Neural crest cell (in vitro differentiated cells): ENCODE results near the gene WDFY4. TPM values are rescaled to one million over a fixed set of nuclear protein-coding genes. Genes with fewer than 3 reads are reported as not detected.
"Not testable (repeated sequence)": the region's sequence is repeated elsewhere in the genome, so short reads cannot be mapped to it uniquely, and the experiment has no call there.

Experiments used
- DNase-seq: peaks from one replicate; pipeline ENCODE4 v3.0.0; 2021; ENCODE audit warnings: low read depth, mixed read lengths, low spot score
- H3K27ac Mint-ChIP-seq: one replicate; pipeline ENCODE4 v1.8.0; 2021; ENCODE audit warnings: mild to moderate bottlenecking, mixed read lengths; ENCODE audit not compliant: unreplicated experiment
- H3K27me3 Mint-ChIP-seq: 2 replicates; pipeline ENCODE4 v1.8.0; 2021; ENCODE audit warnings: low read depth, mild to moderate bottlenecking, mixed read lengths
- H3K36me3 Mint-ChIP-seq: 2 replicates; pipeline ENCODE4 v1.8.0; 2021; ENCODE audit warnings: low read depth, mild to moderate bottlenecking, mixed read lengths
- H3K4me1 Mint-ChIP-seq: 2 replicates; pipeline ENCODE4 v1.8.0; 2021; ENCODE audit warnings: mixed read lengths
- H3K4me3 Mint-ChIP-seq: one replicate; pipeline ENCODE4 v1.8.0; 2021; ENCODE audit warnings: mild to moderate bottlenecking, mixed read lengths
- H3K9me3 Mint-ChIP-seq: 2 replicates; pipeline ENCODE4 v1.8.0; 2021; ENCODE audit warnings: mixed read lengths
- total RNA-seq: library from RNA; stranded (reverse); gene quantifications from 2 replicates; pipeline ENCODE4 v1.2.1, GENCODE V29; 2021
- TF ChIP-seq, protein P1 (sequence below): fragments of 200-600 bp; sonication (generic); conservative IDR thresholded peaks from 2 replicates; pipeline ENCODE4 v1.5.0; 2021; ENCODE audit warnings: antibody characterized with exemption, mild to moderate bottlenecking

The WDFY4 gene
- total RNA-seq, 1 donor from 2014 or later = not detected

DNA sequence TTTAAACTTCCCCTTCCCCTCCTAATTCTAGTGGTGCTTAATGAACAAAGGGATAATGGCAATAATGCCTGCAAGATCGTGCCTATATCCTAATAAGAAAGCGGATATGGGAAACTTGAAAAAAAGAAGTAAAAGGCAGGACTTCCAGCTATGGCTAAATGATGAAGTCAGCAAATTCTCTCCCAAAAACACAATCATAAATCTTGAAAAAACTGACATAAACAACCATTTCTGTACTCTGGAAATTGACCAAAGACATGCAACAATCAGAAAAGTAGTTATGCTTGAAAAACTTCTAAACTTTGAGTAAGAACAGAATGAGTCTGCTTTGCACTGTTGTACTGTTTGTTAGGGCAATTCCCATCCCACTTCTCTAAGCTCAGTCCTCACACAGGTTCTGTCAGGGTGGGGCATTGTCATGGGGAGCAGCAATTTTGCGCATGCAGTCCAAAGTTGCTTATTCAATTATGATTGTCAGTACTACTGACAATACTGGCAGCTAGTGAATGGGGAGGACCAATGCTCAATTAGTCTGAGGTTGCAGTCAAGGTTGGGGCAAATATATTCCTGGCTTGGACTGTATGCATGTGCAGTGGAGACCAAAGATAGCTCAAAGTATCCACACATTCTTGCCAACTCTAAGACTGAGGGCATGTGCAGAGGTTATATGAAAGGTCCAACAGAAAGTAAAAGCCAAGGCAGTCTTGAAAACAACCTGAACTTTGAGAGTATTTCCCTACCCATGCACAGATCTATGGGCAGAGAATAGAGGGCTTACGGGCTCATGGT, 45.7 kb upstream of the WDFY4 start:
- H3K27ac Mint-ChIP-seq = no peak overlapping the region
- H3K27me3 Mint-ChIP-seq = peaks cover 3% of the 10 kb centered on the region
- DNase-seq = no peak
- peaks cover 3% of the 10 kb centered on the region for H3K36me3 Mint-ChIP-seq
- TF ChIP-seq, protein P1, sequence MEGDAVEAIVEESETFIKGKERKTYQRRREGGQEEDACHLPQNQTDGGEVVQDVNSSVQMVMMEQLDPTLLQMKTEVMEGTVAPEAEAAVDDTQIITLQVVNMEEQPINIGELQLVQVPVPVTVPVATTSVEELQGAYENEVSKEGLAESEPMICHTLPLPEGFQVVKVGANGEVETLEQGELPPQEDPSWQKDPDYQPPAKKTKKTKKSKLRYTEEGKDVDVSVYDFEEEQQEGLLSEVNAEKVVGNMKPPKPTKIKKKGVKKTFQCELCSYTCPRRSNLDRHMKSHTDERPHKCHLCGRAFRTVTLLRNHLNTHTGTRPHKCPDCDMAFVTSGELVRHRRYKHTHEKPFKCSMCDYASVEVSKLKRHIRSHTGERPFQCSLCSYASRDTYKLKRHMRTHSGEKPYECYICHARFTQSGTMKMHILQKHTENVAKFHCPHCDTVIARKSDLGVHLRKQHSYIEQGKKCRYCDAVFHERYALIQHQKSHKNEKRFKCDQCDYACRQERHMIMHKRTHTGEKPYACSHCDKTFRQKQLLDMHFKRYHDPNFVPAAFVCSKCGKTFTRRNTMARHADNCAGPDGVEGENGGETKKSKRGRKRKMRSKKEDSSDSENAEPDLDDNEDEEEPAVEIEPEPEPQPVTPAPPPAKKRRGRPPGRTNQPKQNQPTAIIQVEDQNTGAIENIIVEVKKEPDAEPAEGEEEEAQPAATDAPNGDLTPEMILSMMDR = no peak
- no peaks in the 10 kb centered on the region for H3K4me1 Mint-ChIP-seq
- no peak overlapping the region for H3K4me3 Mint-ChIP-seq
- H3K9me3 Mint-ChIP-seq = peaks cover 2% of the 10 kb centered on the region

DNA sequence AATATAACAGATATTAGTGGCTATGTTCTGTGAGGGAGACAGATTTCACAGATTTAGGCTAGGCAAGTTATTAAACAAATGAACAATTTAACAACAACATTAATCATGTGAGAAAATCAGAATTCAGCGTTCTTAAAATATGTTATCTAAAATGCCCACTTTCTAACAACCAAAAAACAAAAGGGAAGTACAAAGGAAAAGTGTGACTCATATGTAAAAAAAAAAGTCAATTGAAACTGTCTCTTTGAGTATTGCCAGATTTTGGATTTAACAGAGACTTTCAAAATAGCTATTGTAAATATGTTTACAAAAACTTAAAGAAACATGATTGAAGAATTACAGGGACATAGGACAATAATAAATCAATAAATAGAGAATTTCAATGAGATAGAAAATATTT, 45.0 kb upstream of the WDFY4 start:
- no peaks in the 10 kb centered on the region for H3K4me1 Mint-ChIP-seq
- TF ChIP-seq, protein P1 = no peak
- no peak overlapping the region for H3K4me3 Mint-ChIP-seq
- peaks cover 2% of the 10 kb centered on the region for H3K9me3 Mint-ChIP-seq
- peaks cover 3% of the 10 kb centered on the region for H3K36me3 Mint-ChIP-seq
- H3K27ac Mint-ChIP-seq = no peak overlapping the region
- DNase-seq = no peak
- peaks cover 3% of the 10 kb centered on the region for H3K27me3 Mint-ChIP-seq

DNA sequence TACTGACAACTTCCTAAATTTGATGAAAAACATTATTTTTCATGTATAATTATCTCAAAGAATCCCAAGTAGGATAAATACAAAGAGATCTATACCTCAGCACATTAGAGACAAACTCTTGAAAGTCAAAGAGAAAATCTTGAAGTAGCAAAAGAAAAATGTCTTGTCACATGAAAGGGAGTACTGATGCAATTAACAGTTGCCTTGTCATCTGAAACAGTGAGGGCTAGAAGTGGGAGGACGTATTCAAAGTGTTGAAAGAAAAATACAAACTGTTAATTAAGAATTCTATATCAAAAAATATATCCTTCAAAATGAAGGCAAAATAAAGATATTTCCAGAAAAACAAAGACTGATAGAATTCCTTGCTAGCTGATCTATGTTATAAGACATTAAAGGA, 44.3 kb upstream of the WDFY4 start:
- TF ChIP-seq, protein P1 = no peak
- peaks cover 3% of the 10 kb centered on the region for H3K27me3 Mint-ChIP-seq
- no peak for DNase-seq

GRCh38 chr10:48641099-48641690, 43.5 kb upstream of the WDFY4 start:
- not testable (repeated sequence) for H3K27ac Mint-ChIP-seq, DNase-seq, H3K4me1 Mint-ChIP-seq, H3K27me3 Mint-ChIP-seq, H3K9me3 Mint-ChIP-seq, H3K36me3 Mint-ChIP-seq, H3K4me3 Mint-ChIP-seq

More for the DNA sequence above, 44.3 kb upstream of the WDFY4 start:
- peaks cover 2% of the 10 kb centered on the region for H3K9me3 Mint-ChIP-seq
- peaks cover 3% of the 10 kb centered on the region for H3K36me3 Mint-ChIP-seq
- H3K4me1 Mint-ChIP-seq = no peaks in the 10 kb centered on the region
- no peak overlapping the region for H3K4me3 Mint-ChIP-seq
- no peak overlapping the region for H3K27ac Mint-ChIP-seq

DNA sequence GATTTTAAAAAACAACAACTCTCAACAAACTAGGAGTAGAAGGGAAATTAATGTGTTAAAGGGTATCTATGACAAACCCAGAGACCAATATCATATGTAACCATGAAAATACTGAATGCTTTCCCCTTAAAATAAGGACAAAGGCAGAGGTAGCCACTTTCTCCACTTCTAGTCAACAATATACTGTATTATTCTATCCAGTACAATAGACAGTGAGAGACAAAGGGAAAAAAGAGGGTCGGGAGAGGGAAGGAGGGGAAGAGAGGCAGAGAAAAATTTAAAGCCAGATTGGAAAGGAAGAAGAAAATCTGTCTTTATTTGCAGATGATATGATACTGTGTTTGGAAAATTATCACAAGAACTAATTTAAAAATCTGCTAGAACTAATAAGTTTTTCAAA, 39.1 kb upstream of the WDFY4 start:
- TF ChIP-seq, protein P1 = no peak
- no peaks in the 10 kb centered on the region for H3K4me1 Mint-ChIP-seq
- peaks cover 10% of the 10 kb centered on the region for H3K27me3 Mint-ChIP-seq
- no peak overlapping the region for H3K4me3 Mint-ChIP-seq
- no peak overlapping the region for H3K27ac Mint-ChIP-seq
- peaks cover 3% of the 10 kb centered on the region for H3K36me3 Mint-ChIP-seq
- no peaks in the 10 kb centered on the region for H3K9me3 Mint-ChIP-seq
- no peak for DNase-seq

DNA sequence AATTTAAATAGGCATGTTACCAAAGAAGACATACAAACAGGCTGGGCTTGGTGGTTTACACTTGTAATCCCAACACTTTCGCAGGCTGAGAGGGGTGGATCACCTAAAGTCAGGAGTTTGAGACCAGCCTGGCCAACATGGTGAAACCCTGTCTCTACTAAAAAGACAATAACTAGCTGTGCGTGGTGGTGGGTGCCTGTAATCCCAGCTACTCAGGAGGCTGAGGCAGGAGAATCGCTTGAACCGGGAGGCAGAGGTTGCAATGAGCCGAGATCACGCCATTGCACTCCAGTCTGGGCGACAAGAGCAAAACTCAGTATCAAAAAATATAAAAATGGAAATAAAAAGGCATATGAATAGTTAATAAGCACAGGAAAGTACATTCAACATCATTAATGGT, 37.6 kb upstream of the WDFY4 start:
- H3K4me3 Mint-ChIP-seq, H3K36me3 Mint-ChIP-seq, H3K4me1 Mint-ChIP-seq, DNase-seq, H3K9me3 Mint-ChIP-seq, H3K27ac Mint-ChIP-seq: not testable (repeated sequence)
- peaks cover 25% of the 10 kb centered on the region for H3K27me3 Mint-ChIP-seq
